Fibroblast of skin of right quadriceps (primary cell): ENCODE measurements around the gene ZNF433.

ENCODE experiments used
- DNase-seq: peaks from one replicate; pipeline ENCODE4 v3.0.0-alpha.2; 2013

ZNF433 gene

DNA sequence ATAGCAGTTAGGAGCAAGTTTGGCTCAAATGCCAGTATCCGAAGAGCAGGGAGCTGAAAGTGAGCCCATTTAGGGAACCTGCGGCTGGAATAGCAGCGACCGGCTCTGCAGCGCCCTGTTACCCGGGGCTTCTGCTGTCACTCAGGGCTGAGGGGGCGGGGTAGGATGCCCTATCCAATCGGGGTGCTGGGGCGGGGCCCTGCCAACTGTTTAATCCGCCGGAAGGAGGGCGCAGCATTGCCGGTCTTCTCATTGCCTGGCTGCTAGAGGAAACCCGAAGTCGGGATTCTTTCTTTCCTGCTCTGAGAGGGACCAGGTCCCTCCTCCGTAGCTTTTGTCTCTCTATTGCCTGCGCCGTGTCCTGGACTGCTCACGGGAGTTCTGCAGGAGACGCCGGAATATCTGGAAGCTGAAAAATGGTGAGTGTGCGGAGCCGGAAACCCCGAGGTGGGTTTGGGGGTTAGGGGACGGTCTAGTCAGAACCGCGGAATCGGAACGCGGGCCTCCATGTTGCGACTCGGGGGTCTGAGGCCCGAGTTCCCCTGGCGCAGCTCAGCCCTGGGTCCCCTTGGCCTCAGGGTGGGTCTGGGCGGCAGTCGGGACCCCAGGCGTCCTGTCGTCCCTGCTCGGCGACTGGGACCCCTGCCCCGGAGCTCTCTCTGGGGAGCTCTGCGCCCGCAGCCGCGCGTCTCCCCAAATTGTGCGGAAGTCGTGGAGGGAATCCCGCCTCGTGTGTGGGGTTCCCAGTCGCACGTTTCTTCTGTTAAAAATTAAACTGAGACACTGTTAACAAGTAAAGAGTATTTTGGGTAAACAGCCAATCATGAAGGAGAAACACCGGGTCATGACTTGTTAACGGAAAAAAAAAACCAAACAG is 47.8 kb downstream of the ZNF433 start:
- DNase-seq, result peak; percentile 91

DNA sequence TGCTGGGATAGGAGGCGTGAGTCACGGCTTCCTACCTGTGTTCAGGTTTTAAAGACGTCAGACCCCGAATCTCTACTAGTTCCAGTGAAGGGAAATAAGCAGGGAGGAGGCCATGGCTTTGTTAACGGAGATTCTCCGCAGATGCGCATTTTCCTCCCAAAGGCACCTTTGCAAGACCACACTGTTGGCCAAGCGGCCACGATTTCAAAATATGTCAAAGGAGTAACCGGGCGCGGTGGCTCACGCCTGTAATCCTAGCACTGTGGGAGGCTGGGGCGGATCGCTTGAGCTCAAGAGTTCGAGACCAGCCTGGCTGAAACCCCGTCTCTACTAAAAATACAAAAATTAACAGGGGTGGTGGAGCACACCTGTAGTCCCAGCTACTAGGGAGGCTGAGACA is 48.7 kb downstream of the ZNF433 start:
- no peak for DNase-seq

GRCh38 chr19:11984986-11985385 is 50.5 kb downstream of the ZNF433 start:
- DNase-seq, result no peak

DNA sequence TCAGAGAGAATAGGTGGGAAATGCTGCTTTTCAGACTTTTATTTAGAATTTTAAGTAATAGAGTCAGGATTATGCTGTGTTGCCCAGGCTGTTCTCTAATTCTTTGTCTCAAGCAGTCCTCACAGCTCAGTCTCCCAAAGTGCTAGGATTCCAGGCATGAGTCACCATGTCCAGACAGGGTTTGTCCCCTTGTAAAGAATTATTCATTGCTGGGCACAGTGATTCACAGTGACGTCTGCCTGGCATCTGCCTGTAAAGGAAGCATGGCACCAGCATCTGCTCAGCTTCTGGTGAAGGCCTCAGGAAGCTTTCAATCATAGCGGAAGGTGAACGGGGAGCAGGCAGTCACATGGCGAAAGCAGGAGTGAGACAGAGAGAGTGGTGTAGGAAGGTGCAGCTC is 53.0 kb downstream of the ZNF433 start:
- no peak for DNase-seq

DNA sequence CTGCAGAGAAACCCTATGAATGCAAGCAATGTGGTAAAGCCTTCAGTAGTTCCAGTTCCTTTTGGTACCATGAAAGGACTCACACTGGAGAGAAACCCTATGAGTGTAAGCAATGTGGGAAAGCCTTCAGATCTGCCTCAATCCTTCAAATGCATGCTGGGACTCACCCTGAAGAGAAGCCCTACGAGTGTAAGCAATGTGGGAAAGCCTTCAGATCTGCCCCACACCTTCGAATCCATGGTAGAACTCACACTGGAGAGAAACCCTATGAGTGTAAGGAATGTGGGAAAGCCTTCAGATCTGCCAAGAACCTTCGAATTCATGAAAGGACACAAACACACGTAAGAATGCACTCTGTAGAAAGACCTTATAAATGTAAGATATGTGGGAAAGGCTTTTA is 56.0 kb downstream of the ZNF433 start:
- no peak for DNase-seq

DNA sequence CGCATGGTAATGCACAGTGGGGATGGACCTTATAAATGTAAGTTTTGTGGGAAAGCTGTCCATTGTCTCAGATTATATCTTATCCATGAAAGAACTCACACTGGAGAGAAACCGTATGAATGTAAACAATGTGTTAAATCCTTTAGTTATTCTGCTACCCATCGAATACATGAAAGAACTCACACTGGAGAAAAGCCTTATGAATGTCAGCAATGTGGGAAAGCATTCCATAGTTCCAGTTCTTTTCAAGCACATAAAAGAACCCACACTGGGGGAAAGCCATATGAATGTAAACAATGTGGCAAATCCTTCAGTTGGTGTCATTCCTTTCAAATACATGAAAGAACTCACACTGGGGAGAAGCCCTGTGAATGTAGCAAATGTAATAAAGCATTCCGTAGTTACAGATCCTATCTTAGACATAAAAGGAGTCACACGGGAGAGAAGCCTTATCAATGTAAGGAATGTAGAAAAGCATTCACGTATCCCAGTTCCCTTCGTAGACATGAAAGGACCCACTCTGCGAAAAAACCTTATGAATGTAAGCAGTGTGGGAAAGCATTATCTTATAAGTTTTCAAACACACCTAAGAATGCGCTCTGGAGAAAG is 56.9 kb downstream of the ZNF433 start:
- DNase-seq, result no peak

GRCh38 chr19:11973019-11973810 is 62.3 kb downstream of the ZNF433 start:
- DNase-seq, result no peak

- DNase-seq, result no peak
Observed at GRCh38 chr19:11971041-11971440, 64.4 kb downstream of the ZNF433 start.

- no peak for DNase-seq
Observed at GRCh38 chr19:11970174-11970573, 65.3 kb downstream of the ZNF433 start.

- DNase-seq, result peak; percentile 74
Observed at GRCh38 chr19:11964858-11965645, 70.4 kb downstream of the ZNF433 start, which contains the start of gene ZNF763. Gene ZNF763 (plus strand): TSS chr19:11965040. CDS start chr19:11965209, 169 bp downstream.
